Measurements from ENCODE around the gene UXS1. TPM values are rescaled to one million over a fixed set of nuclear protein-coding genes. Genes with fewer than 3 reads are reported as not detected.

Gene UXS1
- 32.9 and 43.6 TPM in 2 replicates for total RNA-seq

DNA sequence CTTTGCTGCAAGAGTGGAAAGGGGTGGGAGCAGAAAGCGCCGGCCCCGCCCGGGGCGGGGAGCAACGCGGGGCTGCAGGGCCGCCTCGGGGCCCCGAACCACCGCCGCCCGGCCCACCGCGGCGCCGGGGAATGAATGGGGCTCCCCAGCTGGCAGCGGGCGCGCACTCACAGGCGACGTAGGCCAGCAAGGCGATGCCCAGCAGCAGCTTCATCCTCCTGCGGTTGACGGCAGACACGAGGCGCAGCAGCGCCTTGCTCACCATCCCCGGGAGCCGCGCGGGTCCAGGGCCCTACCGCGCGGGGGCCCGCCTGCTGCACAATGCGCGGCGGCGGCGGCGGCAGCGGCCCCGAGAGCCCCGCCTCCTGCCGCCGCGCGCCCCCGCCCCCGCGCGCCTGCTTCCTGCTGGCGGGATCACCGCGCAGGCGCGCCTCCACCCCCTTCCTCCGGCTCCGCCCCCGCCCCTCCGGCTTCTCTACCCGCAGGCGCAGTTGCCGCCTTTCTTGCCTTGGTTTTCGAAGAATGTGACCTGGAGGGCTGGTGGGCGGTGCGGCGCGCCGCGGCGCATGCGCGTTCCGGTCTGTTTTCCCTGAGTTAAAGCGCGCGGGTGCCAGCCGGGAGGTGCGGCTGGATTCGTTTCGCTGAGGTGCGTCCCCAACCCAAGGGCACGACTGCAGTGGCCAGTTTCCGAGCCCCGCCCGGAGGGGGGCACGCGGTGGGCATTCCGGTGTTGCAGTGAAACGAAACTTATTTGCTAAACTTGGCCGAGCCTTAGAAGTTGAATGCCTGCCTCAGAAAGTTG lies at the start of gene UXS1:
Gene UXS1 (minus strand): TSS at position 325 of the 802 bp plus-strand sequence. CDS start 60 bp downstream, at position 265.

